Frontal cortex (tissue), 4 donors: ENCODE results near the gene CLTA. TPM values are rescaled to one million over a fixed set of nuclear protein-coding genes. Genes with fewer than 3 reads are reported as not detected.
"Not testable (repeated sequence)": the region's sequence is repeated elsewhere in the genome, so short reads cannot be mapped to it uniquely, and the experiment has no call there.

Experiments
- DNase-seq, 2 donors: peaks; one replicate each; pipeline ENCODE4 v3.0.0; 2012; ENCODE audit warnings: low spot score in 2 of 2
- FAIRE-seq: peaks from 2 replicates; lab custom pipeline; 2012; peaks lifted over from hg19 to GRCh38; lab: Jason Lieb, UNC
- total RNA-seq: library from RNA; depleted of rRNA; stranded (reverse); fragments of >200 nt; gene quantifications from one replicate; pipeline ENCODE4 v1.2.3, GENCODE V29; 2014
- donor health status: control.
- donor health status: control.
- donor health status: control.

CLTA gene
- total RNA-seq, 1 donor from 2014 or later = 152 TPM

GRCh38 chr9:36177571-36177970 is 13.2 kb upstream of the CLTA start:
- DNase-seq (no peak), FAIRE-seq (no peak)

- not testable (repeated sequence) for DNase-seq, FAIRE-seq
Observed at GRCh38 chr9:36180243-36180642, 10.5 kb upstream of the CLTA start.

GRCh38 chr9:36187414-36187813 is 3.3 kb upstream of the CLTA start:
- FAIRE-seq (no peak), DNase-seq (no peak)

GRCh38 chr9:36188212-36188611 is 2.5 kb upstream of the CLTA start:
- no peak for FAIRE-seq
- DNase-seq = no peak

DNA sequence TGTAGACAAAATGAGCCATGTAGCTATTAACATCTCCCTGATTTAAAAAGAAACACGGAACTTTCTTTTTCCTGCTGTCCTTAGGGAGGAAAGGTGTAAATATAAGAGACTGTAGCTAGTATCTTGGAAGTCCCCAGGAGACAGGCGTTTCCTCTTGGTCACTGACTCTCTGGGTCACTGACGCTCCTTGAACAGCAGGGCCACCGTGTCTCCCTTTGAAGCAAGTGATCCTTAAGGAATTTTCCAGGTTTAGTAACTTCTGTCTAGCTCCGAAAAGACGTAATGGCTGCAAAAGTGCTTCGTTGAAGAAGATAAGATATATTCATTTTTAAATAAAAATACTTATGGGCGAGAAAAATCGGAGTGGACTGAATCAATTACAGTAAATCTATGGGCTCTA is 745 bp upstream of the CLTA start:
- DNase-seq (no peak), FAIRE-seq (no peak)

- FAIRE-seq (no peak), DNase-seq (no peak)
Observed at GRCh38 chr9:36191290-36191645, 547 bp downstream of the CLTA start.

- FAIRE-seq = no peak
- DNase-seq = no peak
Observed at GRCh38 chr9:36191686-36192085, 965 bp downstream of the CLTA start.

DNA sequence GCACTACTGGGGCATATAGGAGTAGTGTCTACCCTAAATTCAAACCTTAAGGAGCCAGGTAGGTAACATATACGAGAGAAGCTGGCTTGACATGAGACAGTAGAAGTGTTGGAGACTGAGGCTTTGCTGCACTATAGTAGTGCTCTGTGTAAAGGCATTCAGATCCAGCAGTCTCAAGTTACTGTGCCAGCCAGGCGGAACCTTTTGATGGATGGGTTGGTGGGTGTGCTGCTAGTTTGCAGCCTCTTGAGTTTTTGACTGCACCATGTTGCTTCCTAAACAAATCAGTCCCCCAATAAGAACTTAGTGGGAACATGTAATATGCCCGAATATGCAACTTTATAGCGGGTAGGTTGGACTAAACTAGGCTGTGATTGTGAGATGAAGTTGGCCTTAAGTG is 1.5 kb downstream of the CLTA start:
- no peak for DNase-seq
- FAIRE-seq = no peak

DNA sequence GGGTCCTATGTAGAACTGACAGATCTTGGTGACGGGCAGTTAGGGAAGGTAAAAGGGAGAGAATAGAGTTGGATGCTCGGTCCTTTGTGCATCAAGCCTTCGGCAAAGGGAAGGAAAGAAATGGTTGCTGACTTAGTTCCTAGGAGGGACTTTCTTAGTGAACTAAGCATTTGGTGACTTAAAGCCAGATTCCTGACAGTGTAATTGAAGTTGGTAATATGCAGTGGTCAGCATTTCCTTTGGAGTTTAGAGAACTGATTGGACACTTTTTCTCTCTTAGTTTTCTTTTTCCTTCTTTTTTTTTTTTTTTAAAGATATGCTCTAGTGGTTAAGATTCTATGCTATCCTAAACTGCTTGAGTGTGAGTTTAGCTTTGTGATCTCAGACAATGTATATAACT is 2.3 kb downstream of the CLTA start:
- FAIRE-seq (no peak), DNase-seq (no peak)

DNA sequence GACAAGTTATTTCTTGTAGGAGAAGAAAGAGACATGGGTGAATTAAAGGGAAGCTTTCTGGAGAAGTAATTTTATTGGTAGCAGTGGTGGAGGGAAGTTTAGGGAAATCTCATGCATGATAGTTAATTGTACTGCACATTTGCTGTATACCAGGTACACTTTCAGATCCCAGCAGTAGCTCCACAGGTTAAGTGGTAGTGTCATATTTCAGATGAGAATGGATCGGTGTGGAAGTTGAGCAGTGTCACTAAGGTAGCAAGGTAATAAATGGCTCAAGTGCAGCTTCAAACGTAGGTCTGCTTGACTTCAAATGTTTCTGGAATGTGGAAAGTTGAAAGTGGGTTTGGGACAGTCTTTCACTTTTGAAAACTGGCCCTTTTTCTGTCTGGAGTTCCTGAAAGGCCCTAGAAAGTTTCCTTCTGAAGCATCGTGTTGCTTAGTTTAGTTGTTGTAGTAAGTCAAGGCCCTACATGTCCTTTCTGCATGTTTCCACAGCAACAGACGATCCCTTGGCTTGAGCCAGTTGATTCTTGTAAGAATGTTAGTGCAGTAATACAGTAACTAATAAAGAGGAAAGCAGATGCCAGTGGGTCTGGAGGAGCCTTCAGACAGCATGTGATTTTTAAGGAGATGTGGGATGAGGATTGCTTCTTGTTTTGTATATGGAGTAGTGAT is 3.7 kb downstream of the CLTA start:
- FAIRE-seq = no peak
- no peak for DNase-seq

GRCh38 chr9:36204906-36205547 is 14.3 kb downstream of the CLTA start:
- DNase-seq (no peak), FAIRE-seq (no peak)

- DNase-seq (no peak), FAIRE-seq (no peak)
Observed at GRCh38 chr9:36207016-36207415, 16.3 kb downstream of the CLTA start.

DNA sequence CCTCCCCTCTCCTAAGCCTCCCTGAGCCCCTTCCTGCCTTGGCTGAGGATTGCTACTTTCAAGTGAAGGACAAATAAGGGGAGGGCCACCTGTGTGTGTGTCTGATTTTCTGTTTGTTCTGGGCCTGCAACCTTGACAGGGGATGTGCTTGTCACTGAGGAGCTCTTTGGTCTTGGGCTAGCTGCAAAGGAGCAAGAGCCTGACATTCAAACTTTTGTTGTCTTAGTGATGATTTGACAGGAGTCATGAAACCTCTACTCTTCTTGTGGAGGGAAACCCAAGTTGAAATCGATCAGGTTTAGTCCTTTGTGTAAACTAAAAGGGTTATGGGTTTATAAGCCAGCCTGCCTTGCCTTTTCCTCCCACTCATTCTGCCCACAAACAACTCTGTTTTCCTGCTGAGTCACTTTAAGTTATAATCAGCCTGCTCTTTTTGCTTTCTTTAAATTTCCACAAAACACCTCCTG is 16.9 kb downstream of the CLTA start:
- no peak for FAIRE-seq
- no peak for DNase-seq

GRCh38 chr9:36208521-36209253 is 18.0 kb downstream of the CLTA start:
- no peak for FAIRE-seq
- no peak for DNase-seq

- FAIRE-seq (no peak), DNase-seq (no peak)
Observed at GRCh38 chr9:36210722-36211121, 20.0 kb downstream of the CLTA start.

DNA sequence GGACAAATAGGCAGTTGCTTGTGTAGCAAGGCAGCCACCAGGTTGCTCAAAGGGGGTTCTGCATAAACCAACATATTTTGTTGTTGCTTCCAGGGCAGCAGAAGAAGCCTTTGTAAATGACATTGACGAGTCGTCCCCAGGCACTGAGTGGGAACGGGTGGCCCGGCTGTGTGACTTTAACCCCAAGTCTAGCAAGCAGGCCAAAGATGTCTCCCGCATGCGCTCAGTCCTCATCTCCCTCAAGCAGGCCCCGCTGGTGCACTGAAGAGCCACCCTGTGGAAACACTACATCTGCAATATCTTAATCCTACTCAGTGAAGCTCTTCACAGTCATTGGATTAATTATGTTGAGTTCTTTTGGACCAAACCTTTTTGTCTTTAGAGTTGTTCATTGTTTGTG is 20.8 kb downstream of the CLTA start:
- FAIRE-seq = no peak
- no peak for DNase-seq

DNA sequence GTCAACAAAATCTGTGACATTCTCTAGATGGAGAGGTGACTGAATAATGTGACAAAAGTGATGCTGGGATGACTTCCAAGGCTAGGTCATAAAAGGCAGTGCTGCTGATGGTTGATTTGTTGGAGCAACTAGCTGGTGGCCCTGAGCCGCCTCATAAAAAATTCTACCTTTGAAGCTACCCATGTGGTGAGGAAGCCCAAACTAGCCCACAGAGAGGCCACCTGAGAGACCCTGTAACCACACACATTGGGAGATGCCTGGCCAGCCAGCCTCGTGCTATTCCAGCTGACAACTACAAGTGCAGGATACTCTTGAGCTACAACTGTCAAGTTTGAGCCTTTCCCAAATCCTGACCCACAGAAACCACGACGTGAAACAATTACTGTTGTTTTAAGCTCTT is 22.7 kb downstream of the CLTA start:
- DNase-seq (no peak), FAIRE-seq (no peak)

DNA sequence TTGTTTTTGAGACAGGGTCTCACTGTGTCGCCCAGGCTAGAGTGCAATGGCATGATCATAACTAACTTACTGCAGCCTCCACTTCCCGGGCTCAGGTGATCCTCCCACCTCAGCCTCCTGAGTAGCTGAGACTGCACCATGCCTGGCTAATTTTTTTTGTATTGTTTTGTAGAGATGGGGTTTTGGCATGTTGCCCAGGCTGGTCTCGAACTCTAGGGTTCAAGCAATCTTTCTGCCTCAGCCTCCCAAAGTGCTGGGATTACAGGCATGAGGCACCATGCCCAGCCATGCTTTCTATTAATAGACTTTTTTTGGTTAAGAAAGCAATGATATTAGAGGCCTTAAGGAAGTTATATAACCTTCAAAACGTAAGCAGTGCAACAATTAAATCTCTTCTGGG is 23.3 kb downstream of the CLTA start:
- DNase-seq (no peak), FAIRE-seq (no peak)

DNA sequence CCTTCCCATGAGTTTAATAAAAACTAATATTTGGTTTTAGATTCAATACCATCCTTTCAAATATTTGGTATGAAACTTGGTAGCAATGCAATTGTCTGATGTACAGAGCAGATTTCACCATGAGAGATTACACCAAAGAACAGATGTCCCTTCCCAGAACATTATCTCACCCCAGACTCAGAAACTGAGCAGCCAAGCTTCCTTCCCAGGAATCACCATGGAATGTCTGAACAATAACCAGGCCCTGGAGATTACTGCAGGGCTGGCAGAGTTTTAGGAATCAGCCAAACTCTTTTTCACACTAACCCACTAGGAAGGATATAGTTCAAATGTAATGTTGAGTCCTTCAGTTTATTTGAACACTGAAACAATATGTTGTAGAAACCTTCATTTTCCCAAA is 23.9 kb downstream of the CLTA start:
- no peak for FAIRE-seq
- DNase-seq = no peak

DNA sequence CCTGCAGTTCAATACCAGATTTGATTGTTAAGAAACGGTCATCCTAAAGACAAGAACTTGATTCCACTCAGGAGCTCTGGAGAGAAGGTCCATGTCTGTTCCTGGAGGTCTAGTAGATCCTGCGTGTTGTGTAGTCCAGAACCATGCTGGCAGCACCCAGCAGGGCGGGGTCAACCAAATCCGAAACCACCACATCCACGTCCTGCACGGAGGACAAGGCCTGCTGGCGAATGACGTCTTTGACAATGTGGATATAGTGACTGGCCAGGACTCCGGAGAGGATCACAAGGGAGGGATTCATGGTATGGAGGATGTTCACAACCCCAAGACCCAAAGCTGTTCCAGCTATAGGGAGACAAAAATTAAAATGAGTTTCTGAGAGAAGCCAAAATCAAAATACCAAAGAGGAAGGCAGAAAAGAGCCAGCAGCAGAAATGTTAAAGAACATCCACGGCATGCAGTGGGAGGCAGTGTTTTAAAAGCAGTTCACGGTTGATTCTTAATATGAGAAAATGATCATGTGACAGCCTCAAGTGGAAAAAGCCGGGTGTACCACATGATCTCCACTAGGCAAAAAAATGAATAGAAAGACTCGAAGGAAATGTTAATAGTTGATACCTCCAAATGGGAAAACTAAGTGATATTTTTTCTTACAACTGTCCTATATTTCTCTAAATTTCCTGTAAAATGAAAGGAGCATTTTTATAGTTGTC is 26.7 kb downstream of the CLTA start:
- no peak for FAIRE-seq
- DNase-seq = no peak

DNA sequence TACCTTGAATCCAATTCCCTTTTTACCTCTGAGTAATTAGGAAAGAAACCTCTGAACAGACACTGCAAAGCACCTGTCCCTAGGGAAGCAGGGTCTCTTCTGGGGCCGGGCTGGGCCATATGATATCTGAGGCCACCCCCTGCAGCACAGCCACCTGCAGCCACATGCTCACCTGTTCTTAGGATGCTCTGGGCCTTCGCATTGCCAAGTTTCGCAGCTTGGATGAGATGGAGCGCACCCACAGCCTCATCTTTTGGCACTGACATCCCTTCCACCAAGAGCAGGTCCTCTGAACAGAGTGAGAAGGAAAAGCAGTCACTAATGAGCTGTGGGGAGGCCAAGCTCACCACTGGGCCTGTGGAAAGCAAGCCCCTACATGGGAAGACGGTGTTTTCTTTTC is 27.3 kb downstream of the CLTA start:
- FAIRE-seq = no peak
- no peak for DNase-seq
